ENCODE data around the gene TNNI2. TPM values are rescaled to one million over a fixed set of nuclear protein-coding genes. Genes with fewer than 3 reads are reported as not detected.
"Not testable (repeated sequence)": the region's sequence is repeated elsewhere in the genome, so short reads cannot be mapped to it uniquely, and the experiment has no call there.

Gene TNNI2
- polyA plus RNA-seq (ENCODE audit: insufficient read length in 12 of 12): 1,000 to 10,000 TPM; 1,241 to 4,224 (median 1,990) TPM
- long read RNA-seq, donor 1: 0 reads
- long read RNA-seq, donor 2, partial matches to known transcripts: 443 of 1,307 reads
- long read RNA-seq, donor 2, other reads (novel, unspliced or antisense): 863 of 1,307 reads
- long read RNA-seq, donor 3, partial matches to known transcripts: 301 of 770 reads
- long read RNA-seq, donor 3, other reads (novel, unspliced or antisense): 468 of 770 reads
- long read RNA-seq, donor 4, partial matches to known transcripts: 206 of 570 reads
- long read RNA-seq, donor 4, other reads (novel, unspliced or antisense): 364 of 570 reads
- long read RNA-seq, donor 5: 0 reads
- long read RNA-seq, donor 6, partial matches to known transcripts: 259 of 724 reads
- long read RNA-seq, donor 6, other reads (novel, unspliced or antisense): 465 of 724 reads
- long read RNA-seq, donor 7, partial matches to known transcripts: 175 of 588 reads
- long read RNA-seq, donor 7, other reads (novel, unspliced or antisense): 413 of 588 reads
- long read RNA-seq, donor 8, partial matches to known transcripts: 695 of 2,153 reads
- long read RNA-seq, donor 8, other reads (novel, unspliced or antisense): 1,454 of 2,153 reads
- long read RNA-seq, donor 9, partial matches to known transcripts: 314 of 782 reads
- long read RNA-seq, donor 9, other reads (novel, unspliced or antisense): 468 of 782 reads
- long read RNA-seq, donor 10, partial matches to known transcripts: 641 of 2,274 reads
- long read RNA-seq, donor 10, other reads (novel, unspliced or antisense): 1,633 of 2,274 reads
- long read RNA-seq, donor 11, partial matches to known transcripts: 389 of 1,102 reads
- long read RNA-seq, donor 11, other reads (novel, unspliced or antisense): 713 of 1,102 reads

- DNase-seq: no peak
Observed at GRCh38 chr11:1838426-1839144, at the start of gene TNNI2. Gene TNNI2, plus strand, starts transcription at chr11:1838981. Its CDS starts 716 bp downstream, at chr11:1839697.

DNA sequence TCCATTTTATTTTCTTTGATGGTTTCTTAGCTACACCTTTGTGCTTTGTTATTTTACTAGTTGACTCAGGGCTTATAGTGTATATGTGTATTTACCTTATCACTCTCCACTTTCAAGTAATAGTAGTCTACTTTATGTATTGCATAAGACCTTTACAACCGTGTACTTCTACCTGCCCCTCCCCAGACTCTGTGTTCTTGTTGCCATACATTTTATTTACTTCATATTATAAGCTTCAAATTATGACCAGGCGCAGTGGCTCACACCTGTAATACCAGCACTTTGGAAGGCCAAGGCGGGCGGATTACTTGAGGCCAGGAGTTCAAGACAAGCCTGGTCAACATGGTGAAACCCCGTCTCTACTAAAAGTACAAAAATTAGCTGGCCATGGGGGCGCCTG is 46.9 kb upstream of the TNNI2 start:
- no peak for DNase-seq

DNA sequence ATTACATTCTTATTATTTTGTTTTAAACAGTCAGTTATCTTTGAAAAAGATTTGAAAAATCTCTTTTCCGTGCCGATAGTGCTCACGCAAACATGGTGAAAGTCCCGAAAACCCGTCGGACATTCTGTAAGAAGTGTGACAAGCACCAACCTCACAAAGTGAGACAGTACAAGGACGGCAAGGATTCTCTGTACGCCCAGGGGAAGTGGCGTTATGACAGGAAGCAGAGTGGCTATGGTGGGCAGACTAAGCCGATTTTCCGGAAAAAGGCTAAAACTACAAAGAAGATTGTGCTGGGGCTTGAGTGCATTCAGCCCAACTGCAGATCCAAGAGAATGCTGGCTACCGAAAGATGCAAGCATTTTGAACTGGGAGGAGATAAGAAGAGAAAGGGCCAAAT is 46.3 kb upstream of the TNNI2 start:
- no peak for DNase-seq

DNA sequence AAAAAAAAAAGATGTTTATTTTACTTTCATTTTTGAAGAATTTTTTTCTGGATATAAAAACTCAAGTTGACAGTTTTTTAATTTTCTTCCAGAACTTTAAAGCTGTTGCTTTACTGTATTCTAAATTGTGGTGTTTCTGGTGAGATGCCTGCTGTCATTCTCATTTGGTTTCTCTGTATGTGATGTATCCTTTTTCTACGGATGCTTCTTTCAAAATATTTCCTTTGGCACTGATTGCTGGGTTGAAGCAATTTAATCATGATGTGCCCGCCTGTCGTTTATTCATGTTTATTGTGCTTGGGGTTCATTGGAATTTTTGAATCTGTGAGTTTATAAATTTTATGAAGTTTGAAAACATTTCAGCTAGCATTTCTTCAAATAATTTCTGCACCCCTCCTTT is 45.7 kb upstream of the TNNI2 start:
- DNase-seq: no peak

GRCh38 chr11:1796413-1797011 is 42.3 kb upstream of the TNNI2 start:
- DNase-seq: no peak

DNA sequence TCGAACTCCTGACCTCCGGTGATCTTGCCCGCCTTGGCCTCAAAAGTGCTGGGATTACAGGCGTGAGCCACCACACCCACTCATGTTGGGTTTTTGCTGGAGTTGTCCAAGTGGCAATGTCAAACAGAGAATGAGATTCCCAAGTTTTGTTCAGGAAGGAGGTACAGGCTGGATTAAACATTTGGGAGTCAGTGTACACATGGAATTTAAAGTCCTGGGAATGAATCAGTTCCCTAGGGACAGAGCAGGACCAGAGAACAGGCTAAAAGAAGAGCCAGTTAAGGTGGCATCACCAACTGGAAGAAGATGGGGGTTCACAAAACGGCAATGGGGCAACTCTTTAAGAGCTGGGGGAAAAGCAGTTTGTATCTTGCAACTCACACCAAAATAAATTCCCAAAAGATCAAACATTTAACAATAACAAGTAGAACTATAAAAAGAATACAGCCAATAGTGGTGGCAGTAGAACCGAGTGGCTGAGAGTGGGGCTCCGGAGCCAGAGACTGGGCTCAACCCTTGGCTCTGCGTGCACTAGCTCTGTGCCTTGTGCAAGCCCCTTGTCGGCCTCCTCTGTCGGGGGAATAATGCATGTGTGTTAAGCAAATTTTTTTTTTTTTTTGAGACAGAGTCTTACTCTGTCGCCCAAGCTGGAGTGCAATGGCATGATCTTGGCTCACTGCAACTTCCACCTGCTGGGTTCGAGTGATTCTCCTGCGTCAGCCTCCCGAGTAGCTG is 41.2 kb upstream of the TNNI2 start:
- DNase-seq: no peak

- DNase-seq: no peak
Observed at GRCh38 chr11:1803246-1803645, 35.5 kb upstream of the TNNI2 start.

DNA sequence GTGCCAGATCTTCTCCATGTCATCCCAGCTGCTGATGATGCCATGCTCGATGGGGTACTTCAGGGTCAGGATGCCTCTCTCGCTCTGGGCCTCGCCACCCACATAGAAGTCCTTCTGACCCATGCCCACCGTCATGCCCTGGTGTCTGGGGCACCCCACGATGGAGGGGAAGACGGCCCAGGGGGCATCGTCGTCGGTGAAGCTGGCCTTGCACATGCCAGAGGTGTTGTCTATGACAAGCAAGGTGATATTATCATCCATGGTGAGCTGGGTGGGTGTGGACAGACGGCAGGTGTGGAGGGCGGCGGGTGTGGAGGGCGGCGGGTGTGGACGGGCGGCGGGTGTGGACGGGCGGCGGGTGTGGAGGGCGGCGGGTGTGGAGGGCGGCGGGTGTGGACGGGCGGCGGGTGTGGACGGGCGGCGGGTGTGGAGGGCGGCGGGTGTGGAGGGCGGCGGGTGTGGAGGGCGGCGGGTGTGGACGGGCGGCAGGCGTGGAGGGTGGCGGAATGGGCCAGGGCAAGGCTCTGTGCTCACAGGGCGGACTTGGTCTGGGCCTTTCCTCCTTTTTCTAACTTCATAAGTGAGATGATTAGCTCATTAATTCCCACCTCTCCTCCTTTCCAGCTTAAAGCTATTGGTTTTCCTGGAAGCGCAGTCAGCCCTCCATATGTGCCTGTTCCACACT is 34.8 kb upstream of the TNNI2 start:
- DNase-seq: not testable (repeated sequence)

GRCh38 chr11:1805525-1805924 is 33.3 kb upstream of the TNNI2 start:
- no peak for DNase-seq

- DNase-seq: no peak
Observed at GRCh38 chr11:1807264-1807995, 31.4 kb upstream of the TNNI2 start.

- DNase-seq: no peak
Observed at GRCh38 chr11:1810761-1811160, 28.0 kb upstream of the TNNI2 start.

GRCh38 chr11:1812274-1812673 is 26.5 kb upstream of the TNNI2 start:
- DNase-seq: no peak

- no peak for DNase-seq
Observed at GRCh38 chr11:1812801-1813200, 26.0 kb upstream of the TNNI2 start.

DNA sequence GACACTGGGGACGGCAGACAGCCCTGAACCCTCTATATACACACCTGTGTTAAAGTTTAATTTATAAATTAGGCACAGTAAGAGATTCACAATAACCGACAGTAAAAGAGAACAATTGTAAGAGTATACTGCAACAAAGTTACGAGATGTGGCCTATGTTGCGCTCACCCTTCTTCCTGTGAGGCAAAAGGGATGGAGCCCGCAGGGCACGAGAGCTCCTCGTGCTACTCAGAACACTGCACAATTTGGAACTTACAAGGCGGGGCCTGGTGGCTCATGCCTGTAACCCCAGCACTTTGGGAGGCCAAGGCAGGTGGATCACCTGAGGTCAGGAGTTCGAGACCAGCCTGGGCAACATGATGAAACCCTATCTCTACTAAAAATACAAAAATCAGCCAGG is 25.4 kb upstream of the TNNI2 start:
- DNase-seq: not testable (repeated sequence)

GRCh38 chr11:1814691-1815090 is 24.1 kb upstream of the TNNI2 start:
- no peak for DNase-seq

- no peak for DNase-seq
Observed at GRCh38 chr11:1815311-1815710, 23.5 kb upstream of the TNNI2 start.

- no peak for DNase-seq
Observed at GRCh38 chr11:1815751-1816150, 23.0 kb upstream of the TNNI2 start.

DNA sequence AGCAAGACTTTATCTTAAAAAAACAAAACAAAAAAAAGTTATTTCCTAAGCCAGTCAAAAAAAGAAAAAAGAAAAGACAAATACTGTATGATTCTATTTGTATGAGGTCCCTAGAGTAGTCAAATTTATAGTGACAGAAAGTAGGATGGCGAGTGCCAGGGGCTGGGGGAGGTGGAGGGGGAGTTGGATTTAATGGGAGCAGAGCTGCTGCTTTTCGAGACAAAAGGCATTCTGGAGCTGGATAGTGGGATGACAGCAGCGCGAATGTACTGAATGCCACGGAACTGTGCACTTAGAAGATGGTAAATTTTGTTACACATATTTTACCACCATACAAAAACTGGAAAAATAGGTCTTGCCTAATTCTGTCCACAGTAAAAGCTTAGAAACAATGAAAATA is 21.8 kb upstream of the TNNI2 start:
- no peak for DNase-seq

DNA sequence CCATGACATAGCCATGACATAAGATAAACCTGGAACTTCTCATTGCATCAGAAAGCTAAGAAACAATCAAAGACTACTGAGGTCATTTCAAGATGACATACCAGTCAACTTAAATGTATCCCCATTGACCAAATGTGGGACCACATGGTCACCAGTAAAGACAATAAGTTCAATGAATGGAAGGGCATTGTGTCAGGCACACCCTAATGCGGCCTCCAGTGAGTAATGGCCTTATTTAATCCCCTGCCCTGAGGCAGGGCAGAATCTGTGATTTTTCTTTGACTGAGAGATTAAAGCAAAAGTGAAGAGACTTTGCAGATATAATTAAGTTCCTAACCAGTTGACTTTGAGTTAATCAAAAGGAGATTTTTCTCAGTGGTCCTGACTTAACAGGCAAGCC is 21.3 kb upstream of the TNNI2 start:
- DNase-seq: no peak

DNA sequence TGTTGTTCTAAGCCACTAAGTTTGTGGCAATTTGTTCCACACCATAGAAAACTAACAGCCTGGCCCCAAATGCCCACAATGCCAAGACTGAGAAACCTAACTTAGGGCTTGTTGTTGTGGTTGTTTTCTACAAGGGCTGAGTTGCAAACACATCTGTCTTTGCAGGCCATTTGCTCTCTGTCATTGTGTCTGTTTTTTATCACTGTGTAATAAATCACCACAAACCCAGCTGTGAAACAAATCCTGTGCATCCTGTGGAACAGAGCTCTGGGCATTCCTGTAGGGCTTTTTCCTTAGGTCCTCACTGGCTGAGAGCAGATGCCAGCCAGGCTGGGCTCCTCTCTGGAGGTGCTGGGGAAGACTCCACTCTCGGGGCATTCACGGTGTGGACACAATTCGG is 19.7 kb upstream of the TNNI2 start:
- no peak for DNase-seq

Data from muscle of arm (tissue), 14 donors.